GM12865 (cell line): Measurements from ENCODE around the gene PPP2R1A.
"Not testable (repeated sequence)": the region's sequence is repeated elsewhere in the genome, so short reads cannot be mapped to it uniquely, and the experiment has no call there.

ENCODE experiments used
- DNase-seq: peaks from one replicate; pipeline ENCODE4 v3.0.0; 2010; ENCODE audit warnings: low read depth
- H3K4me3 ChIP-seq: 2 replicates; pipeline ENCODE4 v1.5.1; 2011; ENCODE audit warnings: mild to moderate bottlenecking, low read depth, low read length, control low read depth
- CTCF ChIP-seq: IDR thresholded peaks from 2 replicates; pipeline ENCODE4 v1.5.1; 2011; ENCODE audit warnings: low read length, control low read depth, low read depth, inconsistent platforms; ENCODE audit not compliant: insufficient read depth; ENCODE audit errors: missing control alignments

The PPP2R1A gene

GRCh38 chr19:52237197-52237596, 47.3 kb downstream of the PPP2R1A start:
- DNase-seq: no peak
- TF ChIP-seq CTCF: no peak
- no peak overlapping the region for H3K4me3 ChIP-seq

GRCh38 chr19:52237771-52238400, 48.0 kb downstream of the PPP2R1A start:
- DNase-seq: peak; percentile 65
- H3K4me3 ChIP-seq: no peak overlapping the region
- TF ChIP-seq CTCF: peak; percentile 87

GRCh38 chr19:52244021-52244420, 54.2 kb downstream of the PPP2R1A start:
- DNase-seq: no peak
- TF ChIP-seq CTCF: no peak

GRCh38 chr19:52248241-52248640, 58.4 kb downstream of the PPP2R1A start:
- H3K4me3 ChIP-seq: no peak overlapping the region
- no peak for DNase-seq
- TF ChIP-seq CTCF: no peak

More at GRCh38 chr19:52244021-52244420, 54.2 kb downstream of the PPP2R1A start:
- H3K4me3 ChIP-seq: no peak overlapping the region

- no peak overlapping the region for H3K4me3 ChIP-seq
- no peak for DNase-seq
- no peak for TF ChIP-seq CTCF
Observed at GRCh38 chr19:52258426-52258825, 68.6 kb downstream of the PPP2R1A start.

GRCh38 chr19:52265556-52265955, 75.7 kb downstream of the PPP2R1A start:
- DNase-seq, H3K4me3 ChIP-seq: not testable (repeated sequence)

GRCh38 chr19:52269338-52270261, 79.7 kb downstream of the PPP2R1A start, which contains the start of gene ZNF766:
ZNF766 (plus strand) TSS chr19:52269587; CDS start chr19:52269614, 27 bp downstream.
- peak within 1 kb of the TSS; percentile 91 for H3K4me3 ChIP-seq
- peak; percentile 96 for DNase-seq
- no peak for TF ChIP-seq CTCF
